Fibroblast of mammary gland (primary cell): ENCODE results near the gene CEND1.
"Not testable (repeated sequence)": the region's sequence is repeated elsewhere in the genome, so short reads cannot be mapped to it uniquely, and the experiment has no call there.

Source experiments
- DNase-seq: peaks from one replicate; pipeline ENCODE4 v3.0.0-alpha.2; 2010; ENCODE audit warnings: low read depth
- H3K4me3 ChIP-seq: 2 replicates; pipeline ENCODE4 v1.5.1; 2011; ENCODE audit warnings: low read depth, mild to moderate bottlenecking, low read length, moderate library complexity; ENCODE audit not compliant: control insufficient read depth
- TF ChIP-seq, protein P1 (sequence below): conservative IDR thresholded peaks from 2 replicates; pipeline ENCODE4 v1.5.1; 2011; ENCODE audit warnings: low read depth, low read length, inconsistent platforms; ENCODE audit not compliant: control insufficient read depth, insufficient read depth

Gene CEND1

GRCh38 chr11:745428-745827 is 44.5 kb downstream of the CEND1 start:
- no peak overlapping the region for H3K4me3 ChIP-seq
- DNase-seq = no peak
- TF ChIP-seq, protein P1, sequence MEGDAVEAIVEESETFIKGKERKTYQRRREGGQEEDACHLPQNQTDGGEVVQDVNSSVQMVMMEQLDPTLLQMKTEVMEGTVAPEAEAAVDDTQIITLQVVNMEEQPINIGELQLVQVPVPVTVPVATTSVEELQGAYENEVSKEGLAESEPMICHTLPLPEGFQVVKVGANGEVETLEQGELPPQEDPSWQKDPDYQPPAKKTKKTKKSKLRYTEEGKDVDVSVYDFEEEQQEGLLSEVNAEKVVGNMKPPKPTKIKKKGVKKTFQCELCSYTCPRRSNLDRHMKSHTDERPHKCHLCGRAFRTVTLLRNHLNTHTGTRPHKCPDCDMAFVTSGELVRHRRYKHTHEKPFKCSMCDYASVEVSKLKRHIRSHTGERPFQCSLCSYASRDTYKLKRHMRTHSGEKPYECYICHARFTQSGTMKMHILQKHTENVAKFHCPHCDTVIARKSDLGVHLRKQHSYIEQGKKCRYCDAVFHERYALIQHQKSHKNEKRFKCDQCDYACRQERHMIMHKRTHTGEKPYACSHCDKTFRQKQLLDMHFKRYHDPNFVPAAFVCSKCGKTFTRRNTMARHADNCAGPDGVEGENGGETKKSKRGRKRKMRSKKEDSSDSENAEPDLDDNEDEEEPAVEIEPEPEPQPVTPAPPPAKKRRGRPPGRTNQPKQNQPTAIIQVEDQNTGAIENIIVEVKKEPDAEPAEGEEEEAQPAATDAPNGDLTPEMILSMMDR = no peak

GRCh38 chr11:742571-743201 is 47.2 kb downstream of the CEND1 start:
- TF ChIP-seq, protein P1 = no peak
- DNase-seq = no peak
- no peak overlapping the region for H3K4me3 ChIP-seq

DNA sequence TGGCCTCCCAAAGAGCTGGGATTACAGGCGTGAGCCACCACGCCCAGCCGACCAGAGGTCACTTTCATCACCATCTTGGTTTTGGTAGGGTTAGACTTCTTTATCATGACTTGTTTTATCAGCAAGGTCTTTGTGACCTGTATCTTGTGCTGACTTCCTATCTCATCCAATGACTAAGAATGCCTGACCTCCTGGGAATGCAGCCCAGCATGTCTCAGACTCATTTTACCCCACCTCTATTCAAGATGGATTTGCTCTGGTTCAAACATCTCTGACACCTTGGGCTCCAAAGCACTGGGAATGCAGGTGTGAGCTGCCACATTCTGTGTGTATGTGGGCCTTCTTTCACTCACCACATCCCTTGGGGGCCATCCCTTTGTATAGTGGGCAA is 47.7 kb downstream of the CEND1 start:
- no peak for DNase-seq
- H3K4me3 ChIP-seq = no peak overlapping the region
- TF ChIP-seq, protein P1 = no peak

- not testable (repeated sequence) for DNase-seq, H3K4me3 ChIP-seq
These were observed 52.0 kb downstream of the CEND1 start for GRCh38 chr11:737899-738298.

GRCh38 chr11:737366-737765 is 52.5 kb downstream of the CEND1 start:
- TF ChIP-seq, protein P1 = no peak
- H3K4me3 ChIP-seq = no peak overlapping the region
- no peak for DNase-seq
